ENCODE measurements around the gene SORBS1. TPM values are rescaled to one million over a fixed set of nuclear protein-coding genes. Genes with fewer than 3 reads are reported as not detected.

Gene SORBS1
- total and polyA plus RNA-seq, 2 of the 13 experiments (the other 11 are each of a cell fraction or from before 2014, with no cell fraction given), result 16.8 to 39.8 TPM

GRCh38 chr10:95262763-95263518, 298.2 kb downstream of the SORBS1 start (continued):
- TF ChIP-seq ZNF513 (CRISPR knock-in tag; conservative IDR thresholded peaks at IDR 0.05) (no peak), CEBPG (CRISPR knock-in tag; IDR thresholded peaks at IDR 0.05) (no peak), BCL6 (CRISPR knock-in tag; IDR thresholded peaks at IDR 0.05) (0 out of 2 replicates have a peak, but pooled peaks have one; percentile 15), ZNF660 (CRISPR knock-in tag; IDR thresholded peaks at IDR 0.05; ENCODE audit: borderline replicate concordance, low read depth) (no peak), NFYB (CRISPR knock-in tag; IDR thresholded peaks at IDR 0.05) (no peak), ARID2 (CRISPR knock-in tag; IDR thresholded peaks at IDR 0.05; ENCODE audit: borderline replicate concordance) (no peak), SOX6 (IDR thresholded peaks at IDR 0.05) (no peak), SOX6 (CRISPR knock-in tag; IDR thresholded peaks at IDR 0.05) (peak; percentile 24; the same call in 1 of the 2 replicates), ZNF253 (CRISPR knock-in tag; IDR thresholded peaks at IDR 0.05; ENCODE audit: borderline replicate concordance) (no peak), HOMEZ (CRISPR knock-in tag; IDR thresholded peaks at IDR 0.05; ENCODE audit: low read depth) (no peak), XBP1 (CRISPR knock-in tag; IDR thresholded peaks at IDR 0.05) (no peak), HHEX (CRISPR knock-in tag; IDR thresholded peaks at IDR 0.05) (no peak), EP300 (IDR thresholded peaks at IDR 0.05; ENCODE audit: low read depth in 2 of 2, low read length in 2 of 2) (peak in 1 of 2 experiments; percentile 6; a peak in 1 of 4 replicates), EP300 (CRISPR knock-in tag; IDR thresholded peaks at IDR 0.05; ENCODE audit: borderline replicate concordance) (no peak), ZNF580 (CRISPR knock-in tag; IDR thresholded peaks at IDR 0.05; ENCODE audit: borderline replicate concordance, low read depth) (no peak), NR2F2 (IDR thresholded peaks at IDR 0.05; ENCODE audit: borderline replicate concordance, low read depth) (0 out of 2 replicates have a peak, but pooled peaks have one; percentile 18), GATAD2A (CRISPR knock-in tag; IDR thresholded peaks at IDR 0.05) (peak; percentile 53; the same call in 1 of the 2 replicates), BORCS8-MEF2B (CRISPR knock-in tag; IDR thresholded peaks at IDR 0.05) (no peak), WIZ (CRISPR knock-in tag; IDR thresholded peaks at IDR 0.05) (no peak), KLF15 (CRISPR knock-in tag; IDR thresholded peaks at IDR 0.05; ENCODE audit: borderline replicate concordance) (no peak), SMAD9 (CRISPR knock-in tag; IDR thresholded peaks at IDR 0.05) (no peak)
- TF ChIP-seq, protein P1, sequence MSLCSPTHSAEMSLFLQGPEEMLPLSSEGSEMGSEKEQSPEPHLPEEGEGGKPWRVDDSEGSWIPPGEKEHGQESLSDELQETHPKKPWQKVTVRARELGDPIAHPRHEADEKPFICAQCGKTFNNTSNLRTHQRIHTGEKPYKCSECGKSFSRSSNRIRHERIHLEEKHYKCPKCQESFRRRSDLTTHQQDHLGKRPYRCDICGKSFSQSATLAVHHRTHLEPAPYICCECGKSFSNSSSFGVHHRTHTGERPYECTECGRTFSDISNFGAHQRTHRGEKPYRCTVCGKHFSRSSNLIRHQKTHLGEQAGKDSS (CRISPR knock-in tag; IDR thresholded peaks at IDR 0.05; ENCODE audit: borderline replicate concordance, low read depth), result no peak
- TF ChIP-seq, protein P2, sequence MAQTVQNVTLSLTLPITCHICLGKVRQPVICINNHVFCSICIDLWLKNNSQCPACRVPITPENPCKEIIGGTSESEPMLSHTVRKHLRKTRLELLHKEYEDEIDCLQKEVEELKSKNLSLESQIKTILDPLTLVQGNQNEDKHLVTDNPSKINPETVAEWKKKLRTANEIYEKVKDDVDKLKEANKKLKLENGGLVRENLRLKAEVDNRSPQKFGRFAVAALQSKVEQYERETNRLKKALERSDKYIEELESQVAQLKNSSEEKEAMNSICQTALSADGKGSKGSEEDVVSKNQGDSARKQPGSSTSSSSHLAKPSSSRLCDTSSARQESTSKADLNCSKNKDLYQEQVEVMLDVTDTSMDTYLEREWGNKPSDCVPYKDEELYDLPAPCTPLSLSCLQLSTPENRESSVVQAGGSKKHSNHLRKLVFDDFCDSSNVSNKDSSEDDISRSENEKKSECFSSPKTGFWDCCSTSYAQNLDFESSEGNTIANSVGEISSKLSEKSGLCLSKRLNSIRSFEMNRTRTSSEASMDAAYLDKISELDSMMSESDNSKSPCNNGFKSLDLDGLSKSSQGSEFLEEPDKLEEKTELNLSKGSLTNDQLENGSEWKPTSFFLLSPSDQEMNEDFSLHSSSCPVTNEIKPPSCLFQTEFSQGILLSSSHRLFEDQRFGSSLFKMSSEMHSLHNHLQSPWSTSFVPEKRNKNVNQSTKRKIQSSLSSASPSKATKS (CRISPR knock-in tag; IDR thresholded peaks at IDR 0.05), result no peak
